Esophagus (tissue), 2 donors: ENCODE results near the gene C6orf15. TPM values are rescaled to one million over a fixed set of nuclear protein-coding genes. Genes with fewer than 3 reads are reported as not detected.
A peak's percentile ranks its signal among the peaks of the same experiment; 100 is the strongest.

Source experiments
- H3K27ac ChIP-seq, 2 donors: one replicate each; pipeline ENCODE4 v1.5.1; 2013; ENCODE audit warnings: low read depth in 2 of 2, mild to moderate bottlenecking in 2 of 2, inconsistent platforms in 1 of 2, low read length in 1 of 2, moderate library complexity in 1 of 2
- H3K27me3 ChIP-seq, 2 donors: one replicate each; pipeline ENCODE4 v1.6.1; 2013; ENCODE audit warnings: low read length in 2 of 2, control low read depth in 1 of 2, mild to moderate bottlenecking in 1 of 2; ENCODE audit not compliant: insufficient read depth in 2 of 2, control insufficient read depth in 1 of 2
- H3K36me3 ChIP-seq, 2 donors: one replicate each; pipeline ENCODE4 v1.6.1; 2013; ENCODE audit warnings: low read length in 1 of 2; ENCODE audit not compliant: control insufficient read depth in 2 of 2, insufficient read depth in 2 of 2
- H3K4me1 ChIP-seq, 2 donors: one replicate each; pipeline ENCODE4 v1.6.1; 2013; ENCODE audit warnings: low read length in 1 of 2; ENCODE audit not compliant: control insufficient read depth in 2 of 2, insufficient read depth in 2 of 2
- H3K4me3 ChIP-seq, 2 donors: one replicate each; pipeline ENCODE4 v1.5.1; 2013; ENCODE audit warnings: low read length in 2 of 2, mild to moderate bottlenecking in 2 of 2, low read depth in 1 of 2, moderate library complexity in 1 of 2
- H3K9me3 ChIP-seq, 2 donors: one replicate each; pipeline ENCODE4 v1.6.1; 2013; ENCODE audit warnings: mild to moderate bottlenecking in 2 of 2, low read depth in 1 of 2, low read length in 1 of 2, moderate library complexity in 1 of 2; ENCODE audit not compliant: control insufficient read depth in 2 of 2, insufficient read depth in 1 of 2
- WGBS, 2 donors: extraction: QIAGEN DNeasy Blood & Tissue Kit; methylation state at CpG; one replicate each; pipeline ENCODE4 v1.1.7; 2013; 5-methylcytosine and 5-hydroxymethylcytosine counted together
- polyA plus RNA-seq, 2 donors: library from polyadenylated mRNA; stranded (reverse); fragments of 200-250 nt; gene quantifications; one replicate each; pipeline ENCODE4 v1.2.3, GENCODE V29; 2013
- donor health status: healthy with polysubstance abuse.
- donor health status: Bipolar disorder and iron deficiency.

C6orf15 gene
- polyA plus RNA-seq, 2 donors: 0.08 TPM; not detected in 1

- Histone ChIP-seq H3K4me3 (no peak overlapping the region), H3K27me3 (no peaks in the 10 kb centered on the region), H3K9me3 (no peaks in the 10 kb centered on the region), H3K4me1 (peaks cover 0 to 14% of the 10 kb centered on the region in 2 donors), H3K36me3 (no peaks in the 10 kb centered on the region), H3K27ac (no peak overlapping the region)
- WGBS, 2 donors: 76 to 87% methylated on average over 10 of the region's 10 CpGs
Observed at GRCh38 chr6:31135710-31136109, 23.3 kb upstream of the C6orf15 start.

DNA sequence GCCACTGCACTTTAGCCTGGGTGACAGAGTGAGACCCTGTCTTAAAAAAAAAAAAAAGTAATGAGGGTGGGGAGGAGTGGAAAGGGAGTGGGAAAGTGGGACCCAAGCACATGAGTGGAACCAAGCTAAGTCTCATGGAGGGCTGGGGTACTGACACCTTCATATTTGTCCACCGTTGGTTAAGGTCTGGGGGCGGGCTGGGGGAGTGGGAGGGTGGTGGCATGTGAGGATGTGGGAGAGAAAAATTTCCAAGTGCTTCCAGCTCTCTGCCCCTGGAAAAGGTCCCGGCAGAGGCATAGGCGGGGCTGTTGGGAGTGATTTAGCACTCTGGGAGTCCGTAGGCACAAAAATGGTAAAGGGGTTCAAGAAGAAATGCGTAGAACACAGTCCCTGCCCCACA, 20.4 kb upstream of the C6orf15 start:
- H3K27ac ChIP-seq: no peak overlapping the region
- 68 to 80% methylated on average over 6 of the region's 6 CpGs for WGBS, 2 donors
- no peaks in the 10 kb centered on the region for H3K27me3 ChIP-seq
- H3K36me3 ChIP-seq: no peaks in the 10 kb centered on the region
- no peaks in the 10 kb centered on the region for H3K4me1 ChIP-seq
- no peaks in the 10 kb centered on the region for H3K9me3 ChIP-seq
- no peak overlapping the region for H3K4me3 ChIP-seq

GRCh38 chr6:31131595-31131994, 19.2 kb upstream of the C6orf15 start:
- Histone ChIP-seq H3K27me3 (no peaks in the 10 kb centered on the region), H3K9me3 (no peaks in the 10 kb centered on the region), H3K4me1 (peaks cover 0 to 2% of the 10 kb centered on the region in 2 donors), H3K4me3 (no peak overlapping the region), H3K27ac (no peak overlapping the region), H3K36me3 (no peaks in the 10 kb centered on the region)
- 76 to 79% methylated on average over 3 of the region's 3 CpGs for WGBS, 2 donors

GRCh38 chr6:31130751-31131150, 18.4 kb upstream of the C6orf15 start:
- WGBS, 2 donors: 93 to 96% methylated on average over 3 of the region's 3 CpGs

GRCh38 chr6:31129130-31129529, 16.8 kb upstream of the C6orf15 start:
- Histone ChIP-seq H3K4me1 (peaks cover 4 to 17% of the 10 kb centered on the region in 2 donors), H3K4me3 (no peak overlapping the region), H3K36me3 (no peaks in the 10 kb centered on the region), H3K27ac (no peak overlapping the region), H3K27me3 (no peaks in the 10 kb centered on the region), H3K9me3 (no peaks in the 10 kb centered on the region)
- 36 to 44% methylated on average over 4 of the region's 4 CpGs for WGBS, 2 donors

More at GRCh38 chr6:31130751-31131150, 18.4 kb upstream of the C6orf15 start:
- Histone ChIP-seq H3K4me1 (peaks cover 2 to 9% of the 10 kb centered on the region in 2 donors), H3K9me3 (no peaks in the 10 kb centered on the region), H3K27me3 (no peaks in the 10 kb centered on the region), H3K27ac (no peak overlapping the region), H3K36me3 (no peaks in the 10 kb centered on the region), H3K4me3 (no peak overlapping the region)

- 7 to 10% methylated on average over 8 of the region's 8 CpGs for WGBS, 2 donors
- no peaks in the 10 kb centered on the region for H3K36me3 ChIP-seq
- no peaks in the 10 kb centered on the region for H3K9me3 ChIP-seq
- peaks cover 4 to 22% of the 10 kb centered on the region in 2 donors for H3K4me1 ChIP-seq
- no peaks in the 10 kb centered on the region for H3K27me3 ChIP-seq
- no peak overlapping the region for H3K27ac ChIP-seq
- no peak overlapping the region for H3K4me3 ChIP-seq
Observed at GRCh38 chr6:31128093-31128676, 15.8 kb upstream of the C6orf15 start.

GRCh38 chr6:31126396-31127175, 14.2 kb upstream of the C6orf15 start:
- Histone ChIP-seq H3K36me3 (no peaks in the 10 kb centered on the region), H3K4me3 (no peak overlapping the region), H3K4me1 (peaks cover 4 to 28% of the 10 kb centered on the region in 2 donors), H3K9me3 (no peaks in the 10 kb centered on the region), H3K27ac (peak overlapping the region in 1 of 2 donors; percentile 69), H3K27me3 (no peaks in the 10 kb centered on the region)
- 56 to 65% methylated on average over 16 of the region's 16 CpGs for WGBS, 2 donors

DNA sequence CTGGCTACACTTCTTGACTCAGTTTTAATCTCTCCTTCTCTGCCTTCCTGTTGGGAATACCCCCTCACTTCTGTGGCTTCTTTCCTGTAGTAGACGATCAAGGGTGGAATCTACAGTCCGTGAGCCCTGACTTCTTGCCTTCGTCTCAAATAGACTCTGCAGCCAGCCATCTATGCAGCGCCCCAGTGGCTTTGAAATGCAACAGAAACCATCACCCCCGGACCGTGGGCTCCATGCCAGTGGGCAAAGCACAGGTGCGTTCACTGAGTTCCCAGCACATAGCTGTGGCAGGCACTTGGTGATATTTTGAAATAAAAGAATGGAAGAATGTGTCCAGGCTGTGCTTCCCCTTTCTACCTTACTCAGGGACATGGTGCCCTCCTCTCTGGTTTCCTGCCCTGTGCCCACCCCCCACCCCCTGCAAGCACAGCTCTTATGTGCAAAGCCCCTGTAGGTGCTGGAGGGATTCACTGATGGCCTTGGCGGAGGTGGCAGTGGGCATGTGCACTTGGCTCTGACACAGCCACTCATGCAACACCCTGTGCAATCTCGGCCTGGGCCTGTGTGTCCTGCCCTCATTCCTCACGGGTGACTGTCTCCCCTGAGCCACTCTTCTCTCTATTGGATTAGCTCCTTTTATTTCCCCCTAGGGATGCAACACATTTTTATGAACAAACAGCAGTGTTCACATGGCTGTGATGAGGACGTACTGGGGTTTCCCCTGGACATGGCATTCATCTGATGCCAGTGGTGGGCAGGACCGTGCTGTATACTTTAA, 13.4 kb upstream of the C6orf15 start:
- 44 to 48% methylated on average over 12 of the region's 12 CpGs for WGBS, 2 donors
- no peaks in the 10 kb centered on the region for H3K36me3 ChIP-seq
- no peak overlapping the region for H3K4me3 ChIP-seq
- no peaks in the 10 kb centered on the region for H3K27me3 ChIP-seq
- no peaks in the 10 kb centered on the region for H3K9me3 ChIP-seq
- peaks cover 4 to 28% of the 10 kb centered on the region in 2 donors for H3K4me1 ChIP-seq
- peak overlapping the region; percentile 45 to 69 for H3K27ac ChIP-seq

- H3K27me3 ChIP-seq: no peaks in the 10 kb centered on the region
- no peaks in the 10 kb centered on the region for H3K9me3 ChIP-seq
- peaks cover 4 to 28% of the 10 kb centered on the region in 2 donors for H3K4me1 ChIP-seq
- H3K36me3 ChIP-seq: no peaks in the 10 kb centered on the region
- H3K27ac ChIP-seq: peak overlapping the region; percentile 45 to 69
- H3K4me3 ChIP-seq: no peak overlapping the region
- WGBS, 2 donors: 31 to 41% methylated on average over 8 of the region's 8 CpGs
Observed at GRCh38 chr6:31125162-31125561, 12.8 kb upstream of the C6orf15 start.
